ENCODE measurements around the gene ANKS1B. TPM values are rescaled to one million over a fixed set of nuclear protein-coding genes. Genes with fewer than 3 reads are reported as not detected.

The ANKS1B gene
- total and polyA plus RNA-seq, 4 donors = 0.03 to 3.4 (median 0.53) TPM

DNA sequence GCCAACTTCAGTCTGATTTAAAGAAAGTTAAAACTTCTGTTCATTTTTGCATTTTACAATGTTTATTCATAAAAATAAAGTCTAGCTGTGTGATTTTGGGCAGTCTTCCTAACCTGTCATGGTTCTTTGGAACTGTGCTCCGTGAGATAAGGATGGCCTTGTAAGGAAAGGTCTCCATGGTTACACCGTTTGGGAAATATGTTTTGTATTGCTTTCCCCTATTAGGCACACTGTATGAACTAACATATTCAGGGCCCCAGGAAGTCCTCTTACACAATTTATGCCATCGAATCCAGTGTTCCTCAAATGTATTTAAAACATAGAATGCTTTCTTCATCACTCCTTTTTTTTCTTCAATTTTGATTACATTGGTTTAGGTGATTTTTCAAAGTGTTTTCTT lies 1285.2 kb downstream of the ANKS1B start:
- Histone ChIP-seq H3K4me3 (ENCODE audit: low read depth in 1 of 3, low read length in 3 of 3) (no peak overlapping the region), H3K9me3 (ENCODE audit: control insufficient read depth in 4 of 4, low read length in 3 of 4) (no peaks in the 10 kb centered on the region)
- 66% methylated on average over 3 of the region's 3 CpGs for WGBS

DNA sequence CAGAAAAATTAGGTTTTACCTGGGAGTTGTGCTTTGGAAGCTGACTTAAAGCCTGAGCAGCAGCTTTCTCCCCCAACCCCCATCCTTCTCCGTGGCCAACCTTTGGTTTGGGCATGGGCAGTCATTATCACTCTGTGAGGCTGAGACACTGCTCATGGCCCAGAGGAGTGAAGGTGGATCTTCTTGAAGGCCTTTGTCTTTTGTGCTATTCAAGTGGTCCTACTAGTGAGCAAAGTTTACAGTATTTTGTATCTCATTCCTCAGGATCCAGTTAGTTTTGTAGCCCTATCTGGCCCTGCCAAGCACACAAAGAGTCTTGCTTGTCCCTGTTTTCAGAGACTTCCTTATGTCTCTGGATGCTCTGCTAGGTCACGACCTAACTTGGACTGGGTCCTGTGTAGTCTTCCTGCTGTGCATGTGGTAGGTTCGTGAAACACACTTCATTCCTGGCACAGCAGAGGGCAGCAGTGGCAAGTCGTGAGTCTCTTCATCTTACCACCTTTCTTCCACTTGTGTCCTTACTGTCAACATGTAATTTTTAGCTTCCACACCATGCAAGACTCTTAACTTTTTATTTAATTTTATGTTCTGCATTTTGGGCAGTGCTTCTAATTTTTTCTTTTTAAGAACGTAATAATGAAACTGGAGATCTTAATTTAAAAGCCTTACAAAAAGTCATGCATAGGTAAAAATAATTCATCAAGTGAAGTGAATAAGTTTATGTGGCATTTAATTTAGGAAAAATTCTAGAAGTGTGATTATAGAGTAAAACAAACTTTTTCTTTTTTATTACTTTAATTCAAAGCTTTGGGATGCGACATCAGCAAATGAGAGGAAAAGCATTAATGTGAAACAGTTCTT lies 1285.9 kb downstream of the ANKS1B start:
- Histone ChIP-seq H3K27ac (ENCODE audit: low read depth in 1 of 2, low read length in 2 of 2) (no peak overlapping the region), H3K4me3 (ENCODE audit: low read depth in 1 of 3, low read length in 3 of 3) (no peak overlapping the region), H3K4me1 (ENCODE audit: control insufficient read depth in 4 of 4, insufficient read depth in 4 of 4, low read length in 3 of 4) (peaks cover 0 to 7% (median 4%) of the 10 kb centered on the region in 4 donors), H3K9me3 (ENCODE audit: control insufficient read depth in 4 of 4, low read length in 3 of 4) (no peaks in the 10 kb centered on the region), H3K27me3 (ENCODE audit: control insufficient read depth in 4 of 4, insufficient read depth in 4 of 4, low read length in 3 of 4) (no peaks in the 10 kb centered on the region), H3K36me3 (ENCODE audit: control insufficient read depth in 4 of 4, insufficient read depth in 3 of 4, low read depth in 1 of 4, low read length in 3 of 4) (no peaks in the 10 kb centered on the region), H3K9ac (ENCODE audit: low read depth in 1 of 2, low read length in 2 of 2) (no peak overlapping the region)
- 31% methylated on average over 6 of the region's 6 CpGs for WGBS
- peak; percentile 38 for DNase-seq (ENCODE audit: low spot score)
- TF ChIP-seq NR2F2 (IDR thresholded peaks at IDR 0.05) (peak; percentile 70), YY1 (IDR thresholded peaks at IDR 0.05) (no peak), HNF4G (IDR thresholded peaks at IDR 0.05) (no peak), SP1 (IDR thresholded peaks at IDR 0.05) (no peak), TAF1 (conservative IDR thresholded peaks at IDR 0.05) (no peak), RAD21 (IDR thresholded peaks at IDR 0.05) (peak; percentile 76 to 82), RXRA (IDR thresholded peaks at IDR 0.05) (peak; percentile 49 to 58), JUND (IDR thresholded peaks at IDR 0.05) (no peak)
- TF ChIP-seq, protein P1, sequence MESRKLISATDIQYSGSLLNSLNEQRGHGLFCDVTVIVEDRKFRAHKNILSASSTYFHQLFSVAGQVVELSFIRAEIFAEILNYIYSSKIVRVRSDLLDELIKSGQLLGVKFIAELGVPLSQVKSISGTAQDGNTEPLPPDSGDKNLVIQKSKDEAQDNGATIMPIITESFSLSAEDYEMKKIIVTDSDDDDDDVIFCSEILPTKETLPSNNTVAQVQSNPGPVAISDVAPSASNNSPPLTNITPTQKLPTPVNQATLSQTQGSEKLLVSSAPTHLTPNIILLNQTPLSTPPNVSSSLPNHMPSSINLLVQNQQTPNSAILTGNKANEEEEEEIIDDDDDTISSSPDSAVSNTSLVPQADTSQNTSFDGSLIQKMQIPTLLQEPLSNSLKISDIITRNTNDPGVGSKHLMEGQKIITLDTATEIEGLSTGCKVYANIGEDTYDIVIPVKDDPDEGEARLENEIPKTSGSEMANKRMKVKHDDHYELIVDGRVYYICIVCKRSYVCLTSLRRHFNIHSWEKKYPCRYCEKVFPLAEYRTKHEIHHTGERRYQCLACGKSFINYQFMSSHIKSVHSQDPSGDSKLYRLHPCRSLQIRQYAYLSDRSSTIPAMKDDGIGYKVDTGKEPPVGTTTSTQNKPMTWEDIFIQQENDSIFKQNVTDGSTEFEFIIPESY (IDR thresholded peaks at IDR 0.05) = no peak
- TF ChIP-seq, protein P2, sequence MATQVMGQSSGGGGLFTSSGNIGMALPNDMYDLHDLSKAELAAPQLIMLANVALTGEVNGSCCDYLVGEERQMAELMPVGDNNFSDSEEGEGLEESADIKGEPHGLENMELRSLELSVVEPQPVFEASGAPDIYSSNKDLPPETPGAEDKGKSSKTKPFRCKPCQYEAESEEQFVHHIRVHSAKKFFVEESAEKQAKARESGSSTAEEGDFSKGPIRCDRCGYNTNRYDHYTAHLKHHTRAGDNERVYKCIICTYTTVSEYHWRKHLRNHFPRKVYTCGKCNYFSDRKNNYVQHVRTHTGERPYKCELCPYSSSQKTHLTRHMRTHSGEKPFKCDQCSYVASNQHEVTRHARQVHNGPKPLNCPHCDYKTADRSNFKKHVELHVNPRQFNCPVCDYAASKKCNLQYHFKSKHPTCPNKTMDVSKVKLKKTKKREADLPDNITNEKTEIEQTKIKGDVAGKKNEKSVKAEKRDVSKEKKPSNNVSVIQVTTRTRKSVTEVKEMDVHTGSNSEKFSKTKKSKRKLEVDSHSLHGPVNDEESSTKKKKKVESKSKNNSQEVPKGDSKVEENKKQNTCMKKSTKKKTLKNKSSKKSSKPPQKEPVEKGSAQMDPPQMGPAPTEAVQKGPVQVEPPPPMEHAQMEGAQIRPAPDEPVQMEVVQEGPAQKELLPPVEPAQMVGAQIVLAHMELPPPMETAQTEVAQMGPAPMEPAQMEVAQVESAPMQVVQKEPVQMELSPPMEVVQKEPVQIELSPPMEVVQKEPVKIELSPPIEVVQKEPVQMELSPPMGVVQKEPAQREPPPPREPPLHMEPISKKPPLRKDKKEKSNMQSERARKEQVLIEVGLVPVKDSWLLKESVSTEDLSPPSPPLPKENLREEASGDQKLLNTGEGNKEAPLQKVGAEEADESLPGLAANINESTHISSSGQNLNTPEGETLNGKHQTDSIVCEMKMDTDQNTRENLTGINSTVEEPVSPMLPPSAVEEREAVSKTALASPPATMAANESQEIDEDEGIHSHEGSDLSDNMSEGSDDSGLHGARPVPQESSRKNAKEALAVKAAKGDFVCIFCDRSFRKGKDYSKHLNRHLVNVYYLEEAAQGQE (IDR thresholded peaks at IDR 0.05) = no peak

More for the DNA sequence above, 1285.2 kb downstream of the ANKS1B start:
- peaks cover 0 to 7% (median 4%) of the 10 kb centered on the region in 4 donors for H3K4me1 ChIP-seq (ENCODE audit: control insufficient read depth in 4 of 4, insufficient read depth in 4 of 4, low read length in 3 of 4)
- H3K27ac ChIP-seq (ENCODE audit: low read depth in 1 of 2, low read length in 2 of 2) = no peak overlapping the region
- TF ChIP-seq FOXA1 (IDR thresholded peaks at IDR 0.05) (no peak), SP1 (IDR thresholded peaks at IDR 0.05) (no peak), HNF4G (IDR thresholded peaks at IDR 0.05) (no peak), TAF1 (conservative IDR thresholded peaks at IDR 0.05) (no peak), RXRA (IDR thresholded peaks at IDR 0.05) (no peak), JUND (IDR thresholded peaks at IDR 0.05) (no peak), EGR1 (IDR thresholded peaks at IDR 0.05; ENCODE audit: low read depth in 2 of 2) (no peak), GABPA (IDR thresholded peaks at IDR 0.05 in 1 of 2, conservative IDR thresholded peaks at IDR 0.05 in 1 of 2) (no peak), NR2F2 (IDR thresholded peaks at IDR 0.05) (no peak), FOXA2 (IDR thresholded peaks at IDR 0.05) (no peak), RAD21 (IDR thresholded peaks at IDR 0.05) (no peak)
- TF ChIP-seq, protein P3, sequence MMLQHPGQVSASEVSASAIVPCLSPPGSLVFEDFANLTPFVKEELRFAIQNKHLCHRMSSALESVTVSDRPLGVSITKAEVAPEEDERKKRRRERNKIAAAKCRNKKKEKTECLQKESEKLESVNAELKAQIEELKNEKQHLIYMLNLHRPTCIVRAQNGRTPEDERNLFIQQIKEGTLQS (IDR thresholded peaks at IDR 0.05) = no peak
- TF ChIP-seq, protein P4, sequence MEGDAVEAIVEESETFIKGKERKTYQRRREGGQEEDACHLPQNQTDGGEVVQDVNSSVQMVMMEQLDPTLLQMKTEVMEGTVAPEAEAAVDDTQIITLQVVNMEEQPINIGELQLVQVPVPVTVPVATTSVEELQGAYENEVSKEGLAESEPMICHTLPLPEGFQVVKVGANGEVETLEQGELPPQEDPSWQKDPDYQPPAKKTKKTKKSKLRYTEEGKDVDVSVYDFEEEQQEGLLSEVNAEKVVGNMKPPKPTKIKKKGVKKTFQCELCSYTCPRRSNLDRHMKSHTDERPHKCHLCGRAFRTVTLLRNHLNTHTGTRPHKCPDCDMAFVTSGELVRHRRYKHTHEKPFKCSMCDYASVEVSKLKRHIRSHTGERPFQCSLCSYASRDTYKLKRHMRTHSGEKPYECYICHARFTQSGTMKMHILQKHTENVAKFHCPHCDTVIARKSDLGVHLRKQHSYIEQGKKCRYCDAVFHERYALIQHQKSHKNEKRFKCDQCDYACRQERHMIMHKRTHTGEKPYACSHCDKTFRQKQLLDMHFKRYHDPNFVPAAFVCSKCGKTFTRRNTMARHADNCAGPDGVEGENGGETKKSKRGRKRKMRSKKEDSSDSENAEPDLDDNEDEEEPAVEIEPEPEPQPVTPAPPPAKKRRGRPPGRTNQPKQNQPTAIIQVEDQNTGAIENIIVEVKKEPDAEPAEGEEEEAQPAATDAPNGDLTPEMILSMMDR (IDR thresholded peaks at IDR 0.05; ENCODE audit: low read depth, low read length, missing input control) = no peak
- TF ChIP-seq, protein P5, sequence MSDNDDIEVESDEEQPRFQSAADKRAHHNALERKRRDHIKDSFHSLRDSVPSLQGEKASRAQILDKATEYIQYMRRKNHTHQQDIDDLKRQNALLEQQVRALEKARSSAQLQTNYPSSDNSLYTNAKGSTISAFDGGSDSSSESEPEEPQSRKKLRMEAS (IDR thresholded peaks at IDR 0.05) = no peak
- TF ChIP-seq, protein P1 (IDR thresholded peaks at IDR 0.05) = no peak
- H3K9ac ChIP-seq (ENCODE audit: low read depth in 1 of 2, low read length in 2 of 2) = no peak overlapping the region
- DNase-seq (ENCODE audit: low spot score) = no peak
- H3K36me3 ChIP-seq (ENCODE audit: control insufficient read depth in 4 of 4, insufficient read depth in 3 of 4, low read depth in 1 of 4, low read length in 3 of 4) = no peaks in the 10 kb centered on the region
- no peaks in the 10 kb centered on the region for H3K27me3 ChIP-seq (ENCODE audit: control insufficient read depth in 4 of 4, insufficient read depth in 4 of 4, low read length in 3 of 4)
